Skeletal muscle satellite cell (primary cell): ENCODE results near the gene ZNF132.

Experiments used
- H3K27me3 ChIP-seq: 2 replicates; pipeline ENCODE4 v1.7.0; 2013; ENCODE audit warnings: low read length; ENCODE audit not compliant: control insufficient read depth, insufficient read depth
- H3K36me3 ChIP-seq: 2 replicates; pipeline ENCODE4 v1.7.0; 2013; ENCODE audit warnings: mild to moderate bottlenecking, control low read depth, low read length; ENCODE audit not compliant: insufficient read depth
- H3K4me1 ChIP-seq: 2 replicates; pipeline ENCODE4 v1.7.0; 2013; ENCODE audit warnings: low read length; ENCODE audit not compliant: control insufficient read depth, insufficient read depth
- H3K4me2 ChIP-seq: 2 replicates; pipeline ENCODE4 v1.7.0; 2013; ENCODE audit warnings: mild to moderate bottlenecking, low read length
- H3K4me3 ChIP-seq: 2 replicates; pipeline ENCODE4 v1.7.0; 2013; ENCODE audit warnings: low read length
- H3K9ac ChIP-seq: 2 replicates; pipeline ENCODE4 v1.7.0; 2013; ENCODE audit warnings: mild to moderate bottlenecking, low read depth, low read length, moderate library complexity
- H3K9me3 ChIP-seq: replicated peaks from 2 replicates; pipeline ENCODE4 v1.7.0; 2013; ENCODE audit warnings: mild to moderate bottlenecking, control low read depth, low read length

The ZNF132 gene

DNA sequence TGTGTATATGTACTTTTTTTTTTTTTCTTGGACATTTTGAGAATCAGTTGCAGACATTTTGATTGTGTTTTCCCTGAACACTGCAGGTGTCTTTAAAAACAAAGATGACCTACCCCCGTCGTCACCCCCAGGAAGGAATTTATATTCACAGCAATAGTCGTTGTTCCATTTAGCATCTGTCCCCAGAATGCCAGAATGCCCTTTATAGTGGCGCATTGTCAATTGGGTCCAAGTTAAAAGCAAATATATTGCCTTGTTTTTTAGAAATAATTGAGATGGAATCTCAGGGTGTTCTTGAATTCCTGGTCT, 46.3 kb downstream of the ZNF132 start:
- Histone ChIP-seq H3K4me1 (peaks cover 7% of the 10 kb centered on the region), H3K27me3 (no peaks in the 10 kb centered on the region), H3K9ac (no peak overlapping the region), H3K4me2 (no peak overlapping the region), H3K9me3 (no peaks in the 10 kb centered on the region), H3K36me3 (peaks cover 52% of the 10 kb centered on the region), H3K4me3 (no peak overlapping the region)

DNA sequence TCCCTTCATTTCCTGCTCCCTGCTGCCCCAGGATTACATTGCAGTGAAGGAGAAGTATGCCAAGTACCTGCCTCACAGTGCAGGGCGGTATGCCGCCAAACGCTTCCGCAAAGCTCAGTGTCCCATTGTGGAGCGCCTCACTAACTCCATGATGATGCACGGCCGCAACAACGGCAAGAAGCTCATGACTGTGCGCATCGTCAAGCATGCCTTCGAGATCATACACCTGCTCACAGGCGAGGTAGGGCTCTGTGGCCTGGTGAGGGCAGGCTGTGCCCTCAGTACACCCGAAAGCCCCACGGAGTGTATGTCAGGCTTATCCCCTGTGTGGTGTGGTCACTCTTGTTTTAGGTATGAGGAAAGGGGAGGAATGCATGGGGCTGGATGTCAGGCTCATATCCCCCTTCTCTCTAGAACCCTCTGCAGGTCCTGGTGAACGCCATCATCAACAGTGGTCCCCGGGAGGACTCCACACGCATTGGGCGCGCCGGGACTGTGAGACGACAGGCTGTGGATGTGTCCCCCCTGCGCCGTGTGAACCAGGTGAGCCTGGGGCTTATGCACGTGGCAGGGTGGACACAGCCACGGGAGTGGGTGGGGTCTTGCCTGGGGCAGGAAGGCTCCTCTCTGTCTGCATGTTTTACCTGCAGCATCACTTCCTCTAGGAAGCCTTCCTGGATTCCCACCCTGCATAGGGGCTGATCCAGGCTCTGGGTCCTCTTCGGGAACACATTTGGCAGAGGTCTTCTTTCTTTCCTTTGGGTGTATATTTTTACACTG, 46.8 kb downstream of the ZNF132 start:
- peaks cover 57% of the 10 kb centered on the region for H3K36me3 ChIP-seq

DNA sequence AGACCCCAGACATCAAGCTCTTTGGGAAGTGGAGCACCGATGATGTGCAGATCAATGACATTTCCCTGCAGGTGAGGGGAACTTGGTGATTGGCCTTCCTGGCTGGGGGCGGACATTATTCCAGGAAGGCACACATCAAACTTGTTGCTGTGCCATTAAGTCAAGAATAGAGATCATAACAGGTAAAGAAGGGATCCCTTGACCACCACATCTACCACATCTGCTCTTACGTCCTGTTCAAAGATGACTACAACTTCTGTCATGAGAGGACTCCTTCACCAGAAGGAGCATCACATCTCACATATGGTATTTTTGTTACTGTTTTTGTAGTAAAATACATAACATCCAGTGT, 51.8 kb downstream of the ZNF132 start:
- H3K9ac ChIP-seq = peak overlapping the region; percentile 99
- H3K27me3 ChIP-seq = no peaks in the 10 kb centered on the region
- H3K4me1 ChIP-seq = peaks cover 25% of the 10 kb centered on the region

More for the DNA sequence above, 46.8 kb downstream of the ZNF132 start:
- Histone ChIP-seq H3K9me3 (no peaks in the 10 kb centered on the region), H3K4me3 (no peak overlapping the region), H3K9ac (no peak overlapping the region), H3K4me2 (no peak overlapping the region), H3K4me1 (peaks cover 10% of the 10 kb centered on the region), H3K27me3 (no peaks in the 10 kb centered on the region)

DNA sequence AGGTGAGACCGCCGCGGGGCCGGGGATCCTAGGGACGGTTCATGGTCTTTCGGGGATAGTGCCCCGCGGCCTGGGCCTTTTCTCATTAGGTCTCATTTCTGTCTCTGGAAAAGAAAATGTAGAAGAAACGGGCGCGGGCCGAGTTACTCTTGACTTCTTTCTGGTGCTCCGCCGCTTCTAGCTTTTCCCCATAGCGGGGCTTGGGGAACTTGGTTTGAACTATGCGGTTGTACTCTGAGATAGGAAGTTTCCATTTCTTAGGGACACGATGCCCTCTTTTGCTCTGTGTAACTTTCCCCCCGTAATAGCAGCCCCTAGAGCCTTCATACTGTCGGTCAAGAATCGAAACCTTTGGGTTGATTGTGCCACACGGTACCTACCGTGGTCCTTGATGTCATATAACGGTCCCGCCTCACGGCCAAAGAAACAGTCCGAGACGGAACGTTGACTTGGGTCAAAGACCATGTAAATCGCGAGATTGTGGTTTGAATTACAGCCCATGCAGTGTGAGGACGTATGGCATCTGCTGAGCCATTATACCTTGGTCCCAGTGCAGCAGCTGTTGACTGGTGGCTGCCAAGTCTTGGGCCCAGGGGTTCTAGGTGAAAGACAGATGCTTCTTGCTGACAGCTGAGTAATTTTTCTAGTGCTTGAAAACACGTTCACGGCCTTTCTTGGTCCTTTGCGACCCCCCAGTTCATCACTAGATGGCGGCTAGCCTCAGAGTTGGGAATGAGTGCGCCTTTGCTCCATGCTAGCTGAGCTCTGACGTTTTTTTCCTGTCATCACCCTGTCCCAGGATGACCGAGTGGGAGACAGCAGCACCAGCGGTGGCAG, 52.4 kb downstream of the ZNF132 start:
- Histone ChIP-seq H3K9ac (peak overlapping the region; percentile 99), H3K4me1 (peaks cover 25% of the 10 kb centered on the region), H3K36me3 (peaks cover 32% of the 10 kb centered on the region), H3K9me3 (no peaks in the 10 kb centered on the region), H3K27me3 (no peaks in the 10 kb centered on the region), H3K4me2 (peak overlapping the region; percentile 100), H3K4me3 (peak overlapping the region; percentile 89)

More for the DNA sequence above, 51.8 kb downstream of the ZNF132 start:
- Histone ChIP-seq H3K4me3 (peak overlapping the region; percentile 89), H3K9me3 (no peaks in the 10 kb centered on the region), H3K4me2 (peak overlapping the region; percentile 100), H3K36me3 (peaks cover 38% of the 10 kb centered on the region)

DNA sequence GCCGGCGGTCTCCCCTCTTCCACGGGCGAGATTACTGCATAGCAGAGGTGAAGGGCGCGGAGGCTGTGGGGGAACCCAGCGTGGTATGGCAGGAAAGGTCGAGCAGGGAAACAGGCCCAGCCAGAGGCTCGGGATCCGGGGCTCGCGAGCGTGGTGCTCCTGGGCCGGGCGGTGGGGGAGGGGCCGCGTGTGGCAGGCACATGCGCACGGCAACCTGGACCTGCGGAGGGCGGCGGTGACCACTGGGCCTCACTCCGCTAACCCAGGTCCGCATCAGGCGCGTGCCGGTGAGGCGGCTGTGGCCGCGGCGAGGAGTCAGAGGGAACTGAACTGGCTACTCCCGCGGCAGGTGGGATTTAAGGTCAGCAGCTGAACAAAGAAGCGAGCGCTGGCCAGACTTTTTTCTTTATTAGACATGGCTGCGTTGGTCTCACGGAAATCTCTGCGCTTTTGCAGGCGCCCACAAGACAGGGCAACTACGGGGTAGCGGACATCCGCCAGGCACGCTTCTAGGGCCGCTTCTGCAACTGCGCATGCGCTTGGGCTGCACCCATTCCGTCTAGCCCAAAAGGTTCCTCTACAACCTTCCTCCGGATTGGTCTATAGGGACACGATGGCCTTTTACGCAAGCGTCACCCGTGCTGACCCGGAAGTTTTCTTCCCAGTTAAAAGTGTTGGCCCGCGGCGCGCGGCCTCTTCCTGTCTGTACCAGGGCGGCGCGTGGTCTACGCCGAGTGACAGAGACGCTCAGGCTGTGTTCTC, 53.2 kb downstream of the ZNF132 start, which contains the start of gene RPS5:
RPS5 (plus strand) TSS at position 694 of the 762 bp plus-strand sequence. CDS start 869 bp downstream, outside the sequence.
- peak within 1 kb of the TSS; percentile 89 for H3K4me3 ChIP-seq
- peak within 1 kb of the TSS; percentile 99 for H3K9ac ChIP-seq
- H3K27me3 ChIP-seq = no peaks in the 10 kb centered on the region
- peak within 1 kb of the TSS; percentile 100 for H3K4me2 ChIP-seq
- no peaks in the 10 kb centered on the region for H3K9me3 ChIP-seq
- H3K36me3 ChIP-seq = peaks cover 26% of the 10 kb centered on the region
- H3K4me1 ChIP-seq = peaks cover 29% of the 10 kb centered on the region

DNA sequence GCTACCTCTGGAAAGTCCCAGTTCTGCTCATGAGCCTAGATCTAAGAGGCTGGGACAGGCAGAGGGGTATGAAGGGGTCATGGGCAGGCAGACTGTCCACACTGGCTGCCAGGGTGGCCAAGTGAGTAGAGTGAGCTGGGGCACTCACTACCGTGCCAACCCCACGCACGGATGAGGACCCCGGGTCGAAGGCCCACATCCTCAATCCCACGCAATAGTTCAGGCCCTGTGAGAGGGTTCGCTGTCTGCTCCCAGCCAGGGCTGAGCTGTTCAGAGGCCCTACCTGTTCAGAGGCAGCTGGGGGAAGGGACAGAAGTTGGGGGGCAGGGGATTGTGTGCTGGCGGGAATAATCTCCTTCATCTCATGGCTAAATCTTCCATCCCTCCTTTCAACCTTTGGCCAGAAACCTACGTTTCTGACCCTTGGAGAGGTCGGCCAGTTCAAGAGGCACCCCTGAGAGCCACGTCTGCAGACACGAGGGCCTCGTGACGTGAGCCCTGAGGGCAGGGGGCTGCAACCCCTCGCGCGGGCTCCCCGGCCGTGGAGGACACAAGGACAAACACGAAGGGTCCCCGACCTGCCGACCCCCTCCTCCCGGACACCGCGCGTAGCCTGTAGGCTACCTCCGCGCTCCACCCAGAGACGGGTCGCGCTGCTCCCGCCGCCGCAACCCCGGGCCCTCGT, 53.9 kb downstream of the ZNF132 start:
- peak overlapping the region; percentile 100 for H3K4me2 ChIP-seq
- no peaks in the 10 kb centered on the region for H3K27me3 ChIP-seq
- peaks cover 21% of the 10 kb centered on the region for H3K36me3 ChIP-seq
- H3K9me3 ChIP-seq = no peaks in the 10 kb centered on the region
- H3K4me1 ChIP-seq = peaks cover 30% of the 10 kb centered on the region
- H3K9ac ChIP-seq = peak overlapping the region; percentile 99
- H3K4me3 ChIP-seq = peak overlapping the region; percentile 89

DNA sequence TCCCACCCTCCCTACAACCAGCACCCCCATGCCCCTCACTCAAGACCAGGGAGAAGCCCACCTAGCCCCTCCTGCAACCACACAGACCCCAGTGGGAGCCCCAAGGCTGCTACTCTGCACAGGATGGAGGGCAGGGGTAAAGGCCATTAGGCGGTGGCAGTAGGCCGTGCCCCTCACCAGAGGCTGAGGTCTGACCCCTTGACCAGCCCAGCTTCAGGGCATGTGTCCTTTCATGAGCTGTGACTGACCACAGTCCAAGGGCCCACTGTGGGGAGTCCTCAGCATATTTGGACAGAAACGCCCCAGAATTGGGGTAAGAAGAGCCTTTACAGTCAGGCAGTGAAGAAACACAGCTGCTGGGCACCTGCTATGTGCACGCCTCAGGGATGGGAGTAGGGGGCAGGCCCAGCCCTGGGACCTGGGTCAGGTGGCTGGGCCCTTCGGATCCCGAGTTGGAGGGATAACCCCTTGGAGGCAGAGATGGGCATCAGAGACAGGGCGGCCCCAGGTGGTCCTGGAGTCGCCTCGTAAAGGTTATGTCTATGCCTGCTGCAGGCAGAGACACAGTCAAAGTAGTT, 54.6 kb downstream of the ZNF132 start:
- Histone ChIP-seq H3K27me3 (no peaks in the 10 kb centered on the region), H3K9me3 (no peaks in the 10 kb centered on the region), H3K9ac (peak overlapping the region; percentile 99), H3K36me3 (peaks cover 16% of the 10 kb centered on the region), H3K4me1 (peaks cover 30% of the 10 kb centered on the region), H3K4me2 (peak overlapping the region; percentile 100), H3K4me3 (peak overlapping the region; percentile 89)

DNA sequence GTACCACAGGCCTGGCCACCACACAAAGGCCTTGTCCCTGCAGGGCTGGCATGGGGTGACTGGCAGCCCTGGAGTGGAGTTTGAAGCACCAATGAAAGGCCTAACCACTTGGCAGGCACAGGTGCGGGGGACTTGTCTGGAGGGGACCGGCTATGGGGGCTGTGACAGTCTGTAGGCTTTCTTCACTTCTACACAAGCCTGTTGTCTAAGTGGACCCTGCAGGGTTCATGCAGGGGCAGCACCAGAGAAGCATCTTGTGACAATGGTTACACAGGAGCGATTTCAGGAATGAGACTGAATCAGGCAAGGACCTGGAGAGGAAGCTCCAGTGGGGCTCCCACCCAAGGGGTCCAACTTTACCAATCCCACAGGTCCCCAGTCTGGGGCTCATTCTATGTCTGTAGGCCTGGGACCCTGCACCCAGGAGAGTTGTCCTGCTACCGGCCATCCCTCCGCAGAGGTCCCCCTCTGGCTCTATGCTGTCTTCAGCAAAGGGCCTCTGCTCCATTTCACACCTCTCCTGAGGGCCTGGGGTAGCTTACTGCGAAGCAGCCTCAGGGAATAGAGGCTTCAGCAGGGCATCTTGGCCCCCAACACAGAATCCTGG, 56.9 kb downstream of the ZNF132 start:
- no peaks in the 10 kb centered on the region for H3K9me3 ChIP-seq
- H3K9ac ChIP-seq = no peak overlapping the region
- H3K4me3 ChIP-seq = no peak overlapping the region
- H3K27me3 ChIP-seq = no peaks in the 10 kb centered on the region
- H3K4me2 ChIP-seq = no peak overlapping the region
- H3K36me3 ChIP-seq = peaks cover 3% of the 10 kb centered on the region
- H3K4me1 ChIP-seq = peaks cover 32% of the 10 kb centered on the region
